ENCODE data around the gene INHBB. TPM values are rescaled to one million over a fixed set of nuclear protein-coding genes. Genes with fewer than 3 reads are reported as not detected.

INHBB gene
- total RNA-seq, 1 donor: 0.10 TPM

DNA sequence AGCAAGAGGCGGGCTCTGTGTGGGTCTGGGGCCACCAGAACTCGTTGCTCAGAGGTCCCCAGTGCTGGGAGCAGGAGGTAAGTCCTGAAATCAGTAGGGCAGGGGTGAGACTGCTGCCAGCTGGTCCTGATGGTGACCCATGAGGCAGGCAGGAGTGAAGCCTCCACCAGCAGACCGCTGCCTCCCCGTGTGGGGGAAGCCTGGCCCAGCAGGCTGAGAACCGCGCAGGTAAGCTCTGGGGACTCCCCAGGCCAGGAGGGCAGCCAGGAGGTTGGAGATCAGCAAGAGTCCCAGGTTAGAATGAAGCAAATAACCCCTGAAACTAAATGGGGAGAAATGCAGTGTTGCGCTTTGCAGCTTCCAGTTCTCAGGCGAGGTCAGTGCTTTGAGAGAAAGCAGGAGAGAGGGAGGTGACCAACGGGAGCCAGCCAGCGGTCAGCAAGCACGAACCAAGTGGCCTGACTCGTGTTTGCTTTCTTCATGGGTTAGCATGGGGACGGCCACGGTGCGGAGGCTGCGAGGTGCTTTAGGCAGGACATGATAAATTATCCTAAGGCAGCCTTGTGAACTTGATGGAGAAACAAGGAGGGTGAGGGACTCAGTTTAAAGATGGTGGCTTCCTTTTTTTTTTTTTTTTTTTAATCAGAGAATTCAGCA is 26.2 kb downstream of the INHBB start:
- H3K4me1 ChIP-seq (ENCODE audit: insufficient read depth, low read length): no peaks in the 10 kb centered on the region

DNA sequence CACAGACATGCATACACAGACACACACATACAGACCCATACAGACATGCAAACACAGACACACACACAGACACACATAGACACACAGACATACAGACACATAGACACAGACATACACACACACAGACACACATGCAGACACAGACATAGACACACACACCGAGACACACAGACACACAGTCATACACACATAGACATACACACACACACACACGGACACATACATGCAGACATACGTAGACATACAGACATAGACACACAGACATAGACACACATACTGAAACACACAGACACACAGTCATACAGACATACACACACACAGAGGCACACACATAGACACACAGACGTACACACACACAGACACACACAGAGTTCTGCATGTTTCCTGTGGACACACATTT is 26.9 kb downstream of the INHBB start:
- Histone ChIP-seq H3K27me3 (ENCODE audit: insufficient read depth, low read length) (no peaks in the 10 kb centered on the region), H3K4me1 (ENCODE audit: insufficient read depth, low read length) (no peaks in the 10 kb centered on the region), H3K9me3 (ENCODE audit: low read depth, low read length) (no peaks in the 10 kb centered on the region), H3K4me3 (ENCODE audit: low read length) (no peak overlapping the region)

More for the DNA sequence above, 26.2 kb downstream of the INHBB start:
- H3K4me3 ChIP-seq (ENCODE audit: low read length): no peak overlapping the region
- no peaks in the 10 kb centered on the region for H3K9me3 ChIP-seq (ENCODE audit: low read depth, low read length)
- no peaks in the 10 kb centered on the region for H3K27me3 ChIP-seq (ENCODE audit: insufficient read depth, low read length)

DNA sequence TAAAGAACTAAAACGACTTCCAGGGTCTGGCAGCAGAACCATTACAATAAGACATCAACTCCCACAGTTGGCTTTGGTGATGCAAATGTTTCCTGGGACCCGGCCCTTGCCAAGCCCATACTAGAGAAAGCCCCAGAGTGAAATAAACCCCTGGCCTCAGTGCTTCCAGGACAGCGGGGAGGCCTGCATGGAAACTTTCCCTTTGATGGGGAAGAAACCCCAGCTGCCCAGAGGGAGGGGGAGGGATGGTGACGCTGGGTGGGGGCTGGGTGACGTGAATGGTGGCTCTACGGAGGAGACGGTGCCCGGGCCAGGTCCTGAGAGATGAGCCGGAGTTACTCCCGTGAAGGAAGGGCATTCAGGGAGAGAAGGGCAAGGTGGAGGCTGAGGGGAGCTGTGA is 27.5 kb downstream of the INHBB start:
- no peaks in the 10 kb centered on the region for H3K9me3 ChIP-seq (ENCODE audit: low read depth, low read length)

DNA sequence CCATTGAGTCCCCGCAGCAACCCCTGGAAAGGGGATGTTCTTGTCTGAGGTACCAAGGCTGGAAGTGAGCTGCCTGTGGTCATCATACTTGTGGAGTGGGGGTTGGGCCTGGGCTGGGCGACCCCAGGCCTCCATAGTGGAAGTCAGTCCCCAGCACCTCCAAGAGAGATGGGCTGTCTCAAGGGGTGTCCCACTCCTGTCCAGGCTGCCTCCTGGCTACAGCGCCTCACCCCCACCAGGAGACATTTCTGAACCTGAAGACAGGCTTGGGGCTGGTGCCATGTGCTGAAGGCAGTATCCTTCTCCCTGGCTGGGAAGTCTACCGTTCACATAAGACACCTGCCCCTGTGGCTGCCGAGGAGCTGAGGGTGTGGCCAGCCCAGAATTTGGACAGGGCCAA is 28.9 kb downstream of the INHBB start:
- Histone ChIP-seq H3K27me3 (ENCODE audit: insufficient read depth, low read length) (no peaks in the 10 kb centered on the region), H3K4me3 (ENCODE audit: low read length) (no peak overlapping the region), H3K4me1 (ENCODE audit: insufficient read depth, low read length) (no peaks in the 10 kb centered on the region), H3K9me3 (ENCODE audit: low read depth, low read length) (no peaks in the 10 kb centered on the region)

More for the DNA sequence above, 27.5 kb downstream of the INHBB start:
- Histone ChIP-seq H3K4me3 (ENCODE audit: low read length) (no peak overlapping the region), H3K27me3 (ENCODE audit: insufficient read depth, low read length) (no peaks in the 10 kb centered on the region), H3K4me1 (ENCODE audit: insufficient read depth, low read length) (no peaks in the 10 kb centered on the region)

DNA sequence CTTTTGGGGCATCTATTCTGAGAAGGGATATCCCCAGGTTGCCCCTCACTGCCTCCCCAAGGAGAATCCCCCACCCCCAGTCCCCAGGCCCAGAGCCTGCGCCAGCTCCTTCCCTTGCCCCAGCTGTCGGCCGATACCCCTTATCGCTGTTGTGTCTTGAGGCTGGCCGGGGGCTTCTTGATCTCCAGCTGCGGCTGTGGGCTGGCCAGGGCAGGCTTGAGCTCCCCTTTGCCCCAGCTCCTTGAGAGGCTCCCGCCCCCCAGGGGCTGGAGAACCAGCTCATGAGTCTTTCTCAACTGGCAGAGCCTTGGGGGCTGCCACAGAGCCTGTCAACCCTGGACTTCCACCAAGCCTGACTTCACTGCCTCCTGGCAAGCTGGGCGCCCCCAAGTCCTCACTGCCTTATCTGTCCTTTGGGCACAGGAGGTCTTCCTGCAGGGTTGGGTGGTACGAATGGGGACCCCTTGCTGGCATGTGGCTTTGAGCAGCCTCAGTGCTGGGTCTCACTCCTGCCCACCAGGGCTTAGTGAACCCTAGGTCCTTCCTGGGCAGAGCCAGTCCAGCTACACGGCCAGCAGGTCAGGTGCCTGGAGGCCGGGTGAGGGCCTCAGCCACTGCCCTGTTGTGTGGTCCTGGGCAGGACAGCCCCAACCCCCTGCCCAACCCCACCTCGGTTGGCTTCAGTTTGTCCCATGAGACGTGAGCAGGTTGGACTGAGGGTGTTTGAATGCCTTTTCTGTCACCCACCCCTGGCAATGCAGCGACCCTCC is 29.5 kb downstream of the INHBB start:
- no peaks in the 10 kb centered on the region for H3K27me3 ChIP-seq (ENCODE audit: insufficient read depth, low read length)
- no peaks in the 10 kb centered on the region for H3K4me1 ChIP-seq (ENCODE audit: insufficient read depth, low read length)
- H3K4me3 ChIP-seq (ENCODE audit: low read length): no peak overlapping the region
- no peaks in the 10 kb centered on the region for H3K9me3 ChIP-seq (ENCODE audit: low read depth, low read length)

DNA sequence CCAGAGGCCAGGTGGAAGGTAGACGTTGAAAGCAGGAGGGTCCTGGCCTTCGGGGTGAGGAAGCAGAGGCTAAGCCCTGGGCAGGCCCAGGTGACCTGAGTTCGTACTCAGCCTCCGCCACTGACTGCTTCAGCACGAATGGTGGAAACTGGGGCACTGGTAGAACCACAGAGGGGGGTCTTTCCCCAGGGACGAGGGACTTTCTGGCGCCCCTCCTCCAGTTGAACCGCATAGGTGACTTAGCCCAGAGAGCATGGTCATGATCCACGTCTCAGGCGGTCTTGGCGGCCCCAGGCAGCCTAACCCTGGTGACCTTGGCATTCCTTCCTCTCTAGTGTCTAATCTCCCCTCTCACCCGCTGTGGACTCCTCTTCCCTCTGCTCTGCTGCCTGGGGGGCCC is 30.2 kb downstream of the INHBB start:
- no peak overlapping the region for H3K4me3 ChIP-seq (ENCODE audit: low read length)
- H3K27me3 ChIP-seq (ENCODE audit: insufficient read depth, low read length): no peaks in the 10 kb centered on the region
- H3K4me1 ChIP-seq (ENCODE audit: insufficient read depth, low read length): no peaks in the 10 kb centered on the region
- H3K9me3 ChIP-seq (ENCODE audit: low read depth, low read length): no peaks in the 10 kb centered on the region

DNA sequence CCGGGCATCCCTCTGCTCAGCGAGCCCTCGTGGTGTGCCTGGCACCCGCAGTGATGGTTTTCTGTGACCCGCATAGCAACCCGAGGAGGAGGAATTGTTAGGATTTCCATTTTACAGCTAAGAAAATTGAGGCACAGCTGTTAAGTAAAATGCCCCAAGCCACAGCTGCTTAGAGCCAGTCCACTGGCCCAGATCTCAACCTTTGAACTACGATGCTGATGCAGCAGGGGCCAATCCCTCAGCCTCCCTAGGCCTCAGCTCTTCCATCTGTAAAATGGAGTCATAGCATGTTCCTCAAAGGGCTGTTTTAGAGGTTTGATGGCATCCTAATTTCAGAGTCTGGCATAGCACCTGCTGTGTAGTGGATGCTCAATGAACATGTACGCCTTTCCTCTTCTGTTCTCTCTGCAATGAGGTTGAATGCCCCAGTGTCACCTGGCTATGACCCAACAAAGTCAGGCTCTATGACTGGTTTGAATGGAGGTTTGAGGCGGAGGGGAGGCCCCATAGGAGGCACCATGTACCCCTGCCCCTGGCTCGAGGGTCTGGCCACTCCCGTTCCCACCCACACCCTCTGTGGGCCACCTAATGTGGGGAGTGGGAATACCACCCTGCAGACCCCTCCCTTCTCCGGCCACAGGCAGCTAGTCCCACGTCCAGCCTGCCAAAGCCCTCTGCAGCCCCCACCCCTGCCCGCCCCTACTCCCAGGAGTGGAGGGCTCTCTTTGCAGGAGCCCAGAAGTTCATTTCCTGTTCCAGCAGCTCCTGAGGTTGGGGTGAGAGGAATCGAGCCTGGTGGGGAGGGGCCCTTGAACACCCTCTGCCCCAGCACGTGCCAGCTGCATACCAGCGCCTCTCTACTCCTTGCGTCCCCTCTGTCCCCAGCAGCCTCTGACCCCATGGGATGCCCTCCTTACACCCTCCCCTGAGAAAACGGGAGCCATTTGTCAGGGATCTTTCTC is 31.0 kb downstream of the INHBB start:
- no peak overlapping the region for H3K4me3 ChIP-seq (ENCODE audit: low read length)
- H3K4me1 ChIP-seq (ENCODE audit: insufficient read depth, low read length): no peaks in the 10 kb centered on the region
- H3K27me3 ChIP-seq (ENCODE audit: insufficient read depth, low read length): no peaks in the 10 kb centered on the region
- no peaks in the 10 kb centered on the region for H3K9me3 ChIP-seq (ENCODE audit: low read depth, low read length)

DNA sequence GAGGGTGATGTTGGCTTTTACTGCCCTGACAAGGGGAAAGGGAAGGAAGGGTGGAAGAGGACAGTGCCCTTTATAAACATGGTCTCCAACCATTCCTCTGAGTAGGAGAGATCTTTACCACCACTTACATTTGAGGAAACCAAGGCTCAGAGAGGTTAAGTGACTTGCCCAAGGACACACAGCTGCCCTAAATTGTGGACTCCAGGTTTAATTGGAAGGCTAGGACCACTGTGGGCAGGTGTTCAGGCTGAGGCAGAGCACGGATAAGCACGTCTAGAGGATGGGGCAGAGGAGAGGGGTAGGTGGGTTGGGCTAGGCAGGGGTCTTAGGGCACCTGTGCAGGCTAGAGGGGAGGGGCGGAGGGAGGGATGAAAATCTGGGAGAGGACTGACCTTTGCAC is 32.7 kb downstream of the INHBB start:
- no peak overlapping the region for H3K4me3 ChIP-seq (ENCODE audit: low read length)
- no peaks in the 10 kb centered on the region for H3K9me3 ChIP-seq (ENCODE audit: low read depth, low read length)
- H3K27me3 ChIP-seq (ENCODE audit: insufficient read depth, low read length): no peaks in the 10 kb centered on the region
- H3K4me1 ChIP-seq (ENCODE audit: insufficient read depth, low read length): no peaks in the 10 kb centered on the region

DNA sequence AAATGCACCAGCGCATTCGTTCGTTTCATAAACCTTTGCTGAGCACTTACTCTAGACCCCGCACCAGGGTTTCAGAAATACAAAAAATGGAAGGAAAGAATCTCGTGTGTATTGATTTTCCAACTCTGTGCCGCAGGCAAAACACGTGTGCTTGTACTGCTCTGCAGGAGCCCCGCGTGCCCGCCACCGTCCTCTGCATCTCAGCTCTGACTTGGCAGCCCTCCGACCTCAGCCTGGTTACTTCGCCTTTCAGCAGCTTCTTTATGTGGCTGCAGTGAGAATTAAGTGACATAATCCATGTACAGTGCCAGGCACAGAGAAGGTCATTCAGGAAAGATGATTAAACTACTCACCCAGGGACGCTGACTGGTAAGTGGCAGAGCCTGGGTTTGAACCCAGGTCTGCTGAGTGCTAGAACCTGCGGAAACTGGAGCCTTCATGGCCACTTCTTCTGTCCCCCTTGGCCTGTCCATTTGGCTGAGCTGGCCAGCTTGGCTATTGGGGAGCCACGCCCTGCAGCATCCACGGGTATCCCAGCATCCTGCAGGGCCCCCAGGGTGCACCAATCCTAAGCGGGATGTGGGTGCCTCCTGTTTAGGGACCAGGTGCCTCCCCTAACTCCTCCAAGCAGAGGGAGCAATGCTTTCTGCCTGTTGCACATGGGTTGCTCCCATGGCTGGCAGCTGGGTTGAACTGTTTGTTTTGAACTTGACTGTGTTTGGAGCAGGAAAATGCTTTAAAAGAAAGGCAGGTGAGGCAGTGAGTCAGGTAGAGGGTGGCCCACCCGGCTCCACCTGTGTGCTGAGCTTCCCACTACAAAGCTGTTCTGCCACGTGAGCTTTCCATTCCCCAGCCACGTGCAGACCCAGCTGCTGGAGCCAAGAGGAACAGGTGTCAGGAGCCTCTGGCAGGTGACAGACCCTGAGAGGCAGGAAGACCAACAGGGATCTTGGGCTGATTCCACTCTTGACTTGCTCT is 34.3 kb downstream of the INHBB start:
- no peaks in the 10 kb centered on the region for H3K4me1 ChIP-seq (ENCODE audit: insufficient read depth, low read length)
- no peaks in the 10 kb centered on the region for H3K9me3 ChIP-seq (ENCODE audit: low read depth, low read length)
- H3K27me3 ChIP-seq (ENCODE audit: insufficient read depth, low read length): no peaks in the 10 kb centered on the region
- no peak overlapping the region for H3K4me3 ChIP-seq (ENCODE audit: low read length)

DNA sequence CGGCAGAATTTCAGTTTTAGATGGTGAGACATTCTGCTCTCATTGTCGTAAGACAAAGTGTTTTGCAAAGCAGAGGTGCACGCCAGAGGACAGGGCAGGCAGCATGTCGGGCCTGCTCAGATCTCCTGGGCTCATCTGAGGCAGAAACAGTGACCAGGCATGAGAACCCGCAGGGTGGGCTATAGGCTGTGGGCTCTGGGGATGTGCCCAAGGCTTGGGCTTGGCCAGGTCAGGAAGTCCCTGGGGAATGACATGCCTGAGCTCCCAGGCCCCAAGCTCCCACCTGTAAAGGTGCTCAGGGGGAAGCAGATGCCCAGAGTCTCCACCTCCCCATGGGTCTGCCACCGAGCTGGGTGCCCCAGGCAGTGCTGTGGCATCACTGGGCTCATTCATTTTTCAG is 35.3 kb downstream of the INHBB start:
- no peak overlapping the region for H3K4me3 ChIP-seq (ENCODE audit: low read length)
- no peaks in the 10 kb centered on the region for H3K27me3 ChIP-seq (ENCODE audit: insufficient read depth, low read length)
- no peaks in the 10 kb centered on the region for H3K4me1 ChIP-seq (ENCODE audit: insufficient read depth, low read length)
- H3K9me3 ChIP-seq (ENCODE audit: low read depth, low read length): no peaks in the 10 kb centered on the region

DNA sequence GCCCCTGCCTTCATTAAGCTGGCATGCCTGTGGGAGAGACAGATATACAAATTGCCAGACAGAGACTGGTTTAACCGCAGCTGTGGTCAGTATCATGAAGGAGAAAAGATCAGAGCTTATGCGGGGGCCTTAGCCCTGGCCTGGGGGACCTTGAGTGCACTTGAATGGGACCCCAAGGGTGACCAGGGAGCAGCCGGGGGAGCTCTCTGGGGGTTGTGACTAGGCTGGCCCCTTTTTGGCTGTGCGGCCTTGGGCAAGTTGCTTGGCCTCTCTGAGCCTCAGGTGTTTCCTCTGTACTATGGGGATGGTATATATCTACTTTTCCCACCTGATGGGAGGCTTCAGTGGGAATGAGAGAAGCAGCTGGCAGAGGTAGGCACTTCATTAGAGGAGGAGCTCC is 35.7 kb downstream of the INHBB start:
- no peaks in the 10 kb centered on the region for H3K27me3 ChIP-seq (ENCODE audit: insufficient read depth, low read length)
- no peaks in the 10 kb centered on the region for H3K9me3 ChIP-seq (ENCODE audit: low read depth, low read length)
- no peaks in the 10 kb centered on the region for H3K4me1 ChIP-seq (ENCODE audit: insufficient read depth, low read length)
- H3K4me3 ChIP-seq (ENCODE audit: low read length): no peak overlapping the region

DNA sequence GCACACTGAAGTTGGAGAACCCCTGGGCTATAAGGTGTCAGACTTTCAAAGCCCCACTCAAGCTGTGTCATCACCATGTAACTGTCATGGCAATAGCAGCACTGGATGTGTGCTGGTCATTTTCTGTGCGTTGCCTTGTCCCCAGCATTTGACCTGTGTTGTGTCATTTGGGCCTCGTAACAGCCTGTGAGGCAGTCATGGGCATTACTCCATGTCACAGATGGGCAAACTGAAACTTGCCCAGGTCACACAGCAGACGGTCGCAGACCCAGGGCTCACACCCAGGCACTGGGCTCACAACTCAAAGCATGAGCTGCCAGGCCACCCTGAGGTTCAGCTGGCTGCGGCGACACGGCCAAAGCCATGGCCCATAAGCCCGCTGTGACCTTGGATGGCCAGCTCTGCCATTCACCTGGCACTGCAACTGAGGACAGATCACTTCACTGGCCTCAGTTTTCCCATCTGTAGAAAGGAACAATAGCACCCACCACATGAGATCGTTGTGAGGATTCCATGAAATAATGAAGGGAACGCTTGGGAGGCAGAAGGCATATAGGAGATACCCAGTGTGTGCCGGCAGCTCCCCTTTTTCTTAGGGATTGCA is 36.7 kb downstream of the INHBB start:
- no peaks in the 10 kb centered on the region for H3K4me1 ChIP-seq (ENCODE audit: insufficient read depth, low read length)
- no peak overlapping the region for H3K4me3 ChIP-seq (ENCODE audit: low read length)
- H3K9me3 ChIP-seq (ENCODE audit: low read depth, low read length): no peaks in the 10 kb centered on the region
- no peaks in the 10 kb centered on the region for H3K27me3 ChIP-seq (ENCODE audit: insufficient read depth, low read length)

DNA sequence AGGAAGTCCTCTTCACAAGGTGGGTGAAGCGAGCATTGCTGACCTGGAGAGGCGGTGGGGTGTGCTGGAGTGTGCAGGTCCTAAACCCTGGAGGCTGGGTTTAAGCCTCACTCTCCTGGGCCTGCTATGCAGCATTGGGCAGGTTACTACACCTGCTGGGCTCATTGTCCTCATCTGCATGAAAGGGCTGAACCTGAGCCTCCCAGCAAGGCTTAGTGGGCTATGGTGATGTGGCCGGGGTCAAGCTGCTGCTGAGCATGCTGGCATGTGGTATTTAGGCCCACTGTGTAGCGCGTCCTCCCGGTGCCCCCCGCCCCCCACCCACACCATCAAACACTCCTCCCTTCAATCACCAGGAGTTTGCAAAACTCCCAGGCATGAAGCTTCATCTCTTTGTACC is 37.3 kb downstream of the INHBB start:
- Histone ChIP-seq H3K4me1 (ENCODE audit: insufficient read depth, low read length) (no peaks in the 10 kb centered on the region), H3K9me3 (ENCODE audit: low read depth, low read length) (no peaks in the 10 kb centered on the region), H3K27me3 (ENCODE audit: insufficient read depth, low read length) (no peaks in the 10 kb centered on the region)

More for the DNA sequence above, 37.3 kb downstream of the INHBB start:
- H3K4me3 ChIP-seq (ENCODE audit: low read length): no peak overlapping the region

Data from mononuclear cell (primary cell).